BLaER1 (cell line): ENCODE results near the gene SLC22A23.

Experiments
- H3K27ac ChIP-seq: shearing (Covaris generic); formaldehyde crosslinking; 2 replicates; pipeline ENCODE4 v1.8.1; 2022
- H3K27me3 ChIP-seq: shearing (Covaris generic); formaldehyde crosslinking; 2 replicates; pipeline ENCODE4 v1.8.1; 2022
- H3K36me3 ChIP-seq: shearing (Covaris generic); formaldehyde crosslinking; 2 replicates; pipeline ENCODE4 v1.8.1; 2022
- H3K4me1 ChIP-seq: shearing (Covaris generic); formaldehyde crosslinking; 2 replicates; pipeline ENCODE4 v1.8.1; 2022
- H3K4me2 ChIP-seq: shearing (Covaris generic); formaldehyde crosslinking; 2 replicates; pipeline ENCODE4 v1.8.1; 2022
- H3K4me3 ChIP-seq: shearing (Covaris generic); formaldehyde crosslinking; 2 replicates; pipeline ENCODE4 v1.8.1; 2022
- H3K9ac ChIP-seq: shearing (Covaris generic); formaldehyde crosslinking; 2 replicates; pipeline ENCODE4 v1.8.1; 2022
- H3K9me3 ChIP-seq: shearing (Covaris generic); formaldehyde crosslinking; 2 replicates; pipeline ENCODE4 v1.8.1; 2022
- H4K20me1 ChIP-seq: shearing (Covaris generic); formaldehyde crosslinking; 2 replicates; pipeline ENCODE4 v1.8.1; 2022
- Cebpa-rat ChIP-seq: shearing (Covaris generic); IDR thresholded peaks from 2 replicates; pipeline ENCODE4 v1.8.1; 2022

SLC22A23 gene

GRCh38 chr6:3339811-3340210 is 117.0 kb downstream of the SLC22A23 start:
- H3K4me3 ChIP-seq, result no peak overlapping the region
- no peaks in the 10 kb centered on the region for H3K9me3 ChIP-seq
- no peak overlapping the region for H3K27ac ChIP-seq
- no peak for TF ChIP-seq Cebpa-rat
- peaks cover 48% of the 10 kb centered on the region for H3K4me1 ChIP-seq
- H4K20me1 ChIP-seq, result no peaks in the 10 kb centered on the region
- no peaks in the 10 kb centered on the region for H3K36me3 ChIP-seq
- H3K27me3 ChIP-seq, result no peaks in the 10 kb centered on the region
- no peak overlapping the region for H3K4me2 ChIP-seq
- H3K9ac ChIP-seq, result no peak overlapping the region

GRCh38 chr6:3337521-3338350 is 119.1 kb downstream of the SLC22A23 start:
- Histone ChIP-seq H3K27ac (peak overlapping the region; percentile 0; the same call in 1 of the 2 replicates), H3K27me3 (no peaks in the 10 kb centered on the region), H3K4me1 (peaks cover 52% of the 10 kb centered on the region), H3K4me3 (no peak overlapping the region), H3K9ac (no peak overlapping the region; the same call in 1 of the 2 replicates), H3K4me2 (peak overlapping the region; percentile 49), H3K9me3 (no peaks in the 10 kb centered on the region), H3K36me3 (no peaks in the 10 kb centered on the region), H4K20me1 (no peaks in the 10 kb centered on the region)
- no peak for TF ChIP-seq Cebpa-rat

GRCh38 chr6:3336859-3337515 is 119.9 kb downstream of the SLC22A23 start:
- no peaks in the 10 kb centered on the region for H3K36me3 ChIP-seq
- H3K9me3 ChIP-seq, result no peaks in the 10 kb centered on the region
- TF ChIP-seq Cebpa-rat, result no peak
- no peaks in the 10 kb centered on the region for H4K20me1 ChIP-seq
- H3K4me2 ChIP-seq, result peak overlapping the region; percentile 49
- H3K9ac ChIP-seq, result no peak overlapping the region
- peaks cover 52% of the 10 kb centered on the region for H3K4me1 ChIP-seq
- peak overlapping the region; percentile 0; the same call in 1 of the 2 replicates for H3K27ac ChIP-seq
- no peaks in the 10 kb centered on the region for H3K27me3 ChIP-seq
- H3K4me3 ChIP-seq, result no peak overlapping the region

GRCh38 chr6:3336066-3336786 is 120.6 kb downstream of the SLC22A23 start:
- H3K27ac ChIP-seq, result no peak overlapping the region
- H3K36me3 ChIP-seq, result no peaks in the 10 kb centered on the region
- no peak overlapping the region for H3K4me3 ChIP-seq
- H3K4me1 ChIP-seq, result peaks cover 52% of the 10 kb centered on the region
- TF ChIP-seq Cebpa-rat, result no peak
- no peak overlapping the region for H3K9ac ChIP-seq
- no peaks in the 10 kb centered on the region for H3K27me3 ChIP-seq
- peak overlapping the region; percentile 49 for H3K4me2 ChIP-seq
- H3K9me3 ChIP-seq, result no peaks in the 10 kb centered on the region
- no peaks in the 10 kb centered on the region for H4K20me1 ChIP-seq

GRCh38 chr6:3335169-3335568 is 121.7 kb downstream of the SLC22A23 start:
- H3K27me3 ChIP-seq, result no peaks in the 10 kb centered on the region
- no peak overlapping the region for H3K27ac ChIP-seq
- no peak overlapping the region for H3K4me3 ChIP-seq
- H3K36me3 ChIP-seq, result no peaks in the 10 kb centered on the region
- H3K9me3 ChIP-seq, result no peaks in the 10 kb centered on the region
- H3K4me1 ChIP-seq, result peaks cover 52% of the 10 kb centered on the region
- no peak overlapping the region for H3K9ac ChIP-seq
- H3K4me2 ChIP-seq, result no peak overlapping the region
- H4K20me1 ChIP-seq, result no peaks in the 10 kb centered on the region
- TF ChIP-seq Cebpa-rat, result no peak

- TF ChIP-seq Cebpa-rat, result no peak
- Histone ChIP-seq H4K20me1 (no peaks in the 10 kb centered on the region), H3K27ac (no peak overlapping the region), H3K9me3 (no peaks in the 10 kb centered on the region), H3K27me3 (no peaks in the 10 kb centered on the region), H3K36me3 (no peaks in the 10 kb centered on the region), H3K4me1 (peaks cover 52% of the 10 kb centered on the region), H3K9ac (no peak overlapping the region), H3K4me2 (no peak overlapping the region), H3K4me3 (no peak overlapping the region)
Observed at GRCh38 chr6:3334555-3334954, 122.3 kb downstream of the SLC22A23 start.

GRCh38 chr6:3333263-3333662 is 123.6 kb downstream of the SLC22A23 start:
- H3K36me3 ChIP-seq, result no peaks in the 10 kb centered on the region
- TF ChIP-seq Cebpa-rat, result no peak
- peaks cover 40% of the 10 kb centered on the region for H3K4me1 ChIP-seq
- no peaks in the 10 kb centered on the region for H3K27me3 ChIP-seq
- no peak overlapping the region for H3K4me3 ChIP-seq
- H3K27ac ChIP-seq, result no peak overlapping the region
- no peak overlapping the region for H3K9ac ChIP-seq
- peak overlapping the region; percentile 63 for H3K4me2 ChIP-seq
- H4K20me1 ChIP-seq, result no peaks in the 10 kb centered on the region
- no peaks in the 10 kb centered on the region for H3K9me3 ChIP-seq

GRCh38 chr6:3331971-3332370 is 124.9 kb downstream of the SLC22A23 start:
- Histone ChIP-seq H3K9ac (no peak overlapping the region), H3K36me3 (no peaks in the 10 kb centered on the region), H3K4me3 (no peak overlapping the region), H4K20me1 (no peaks in the 10 kb centered on the region), H3K4me1 (peaks cover 27% of the 10 kb centered on the region), H3K27ac (no peak overlapping the region), H3K4me2 (no peak overlapping the region), H3K9me3 (no peaks in the 10 kb centered on the region), H3K27me3 (no peaks in the 10 kb centered on the region)
- TF ChIP-seq Cebpa-rat, result no peak

GRCh38 chr6:3331494-3331893 is 125.4 kb downstream of the SLC22A23 start:
- Histone ChIP-seq H3K9me3 (no peaks in the 10 kb centered on the region), H3K4me1 (peaks cover 22% of the 10 kb centered on the region), H3K4me3 (no peak overlapping the region), H3K27me3 (no peaks in the 10 kb centered on the region), H3K9ac (no peak overlapping the region), H4K20me1 (no peaks in the 10 kb centered on the region), H3K4me2 (no peak overlapping the region), H3K36me3 (no peaks in the 10 kb centered on the region), H3K27ac (no peak overlapping the region)
- TF ChIP-seq Cebpa-rat, result no peak

- H3K4me1 ChIP-seq, result peaks cover 17% of the 10 kb centered on the region
- H3K36me3 ChIP-seq, result no peaks in the 10 kb centered on the region
- H3K4me3 ChIP-seq, result no peak overlapping the region
- no peaks in the 10 kb centered on the region for H4K20me1 ChIP-seq
- no peak overlapping the region for H3K4me2 ChIP-seq
- no peaks in the 10 kb centered on the region for H3K9me3 ChIP-seq
- H3K27me3 ChIP-seq, result no peaks in the 10 kb centered on the region
- H3K9ac ChIP-seq, result no peak overlapping the region
- no peak for TF ChIP-seq Cebpa-rat
- no peak overlapping the region for H3K27ac ChIP-seq
Observed at GRCh38 chr6:3330199-3330598, 126.7 kb downstream of the SLC22A23 start.
